Activated CD4-positive, alpha-beta T cell treated with anti-CD3 and anti-CD28 coated beads for 36 hours (primary cell): ENCODE data around the gene L3HYPDH. TPM values are rescaled to one million over a fixed set of nuclear protein-coding genes. Genes with fewer than 3 reads are reported as not detected.

Experiments used
- ATAC-seq: fragments of 200-7000 bp; cut with Tn5 transposase; one replicate; pipeline ENCODE4 v1.10.0; 2021; ENCODE audit warnings: mild to moderate bottlenecking, moderate library complexity
- CTCF ChIA-PET: fragments of 350-600 bp; sonication (Branson Sonifier 250); formaldehyde crosslinking; loops from one replicate; lab custom pipeline; 2021; ENCODE audit warnings: antibody characterized with exemption; lab: Charles Lee
- POLR2A ChIA-PET: fragments of 350-600 bp; sonication (Branson Sonifier 250); formaldehyde crosslinking; loops from one replicate; lab custom pipeline; 2021; ENCODE audit warnings: antibody characterized with exemption, inconsistent platforms; lab: Charles Lee
- DNase-seq: peaks from one replicate; pipeline ENCODE4 v3.0.0-alpha.2; 2020
- H3K27ac Mint-ChIP-seq: one replicate; pipeline ENCODE4 v1.8.0; 2021; ENCODE audit warnings: mixed read lengths
- H3K27me3 Mint-ChIP-seq: one replicate; pipeline ENCODE4 v1.8.0; 2021; ENCODE audit warnings: mixed read lengths
- H3K36me3 Mint-ChIP-seq: one replicate; pipeline ENCODE4 v1.8.0; 2021; ENCODE audit warnings: low read depth, mixed read lengths
- H3K4me1 Mint-ChIP-seq: one replicate; pipeline ENCODE4 v1.8.0; 2021; ENCODE audit warnings: mixed read lengths
- H3K4me3 Mint-ChIP-seq: one replicate; pipeline ENCODE4 v1.8.0; 2021; ENCODE audit warnings: mild to moderate bottlenecking, moderate library complexity, mixed read lengths
- H3K9me3 Mint-ChIP-seq: one replicate; pipeline ENCODE4 v1.8.0; 2021; ENCODE audit warnings: low read depth, mixed read lengths
- intact Hi-C, 2 experiments: fragments of 100-400 bp; cut with DNase I in 1 of 2; cut with micrococcal nuclease in 1 of 2; formaldehyde crosslinking; loops; one replicate each; pipeline versions ENCODE4 v1.14.2 to v1.15.1; 2022 to 2024; cut with DNase I, micrococcal nuclease
- total RNA-seq, 2 experiments: library from RNA; stranded (reverse); gene quantifications; one replicate each; pipeline ENCODE4 v1.2.3, GENCODE V29; 2021

The L3HYPDH gene
- total RNA-seq, 2 experiments from 2014 or later: 9.3 to 11.8 TPM

DNA sequence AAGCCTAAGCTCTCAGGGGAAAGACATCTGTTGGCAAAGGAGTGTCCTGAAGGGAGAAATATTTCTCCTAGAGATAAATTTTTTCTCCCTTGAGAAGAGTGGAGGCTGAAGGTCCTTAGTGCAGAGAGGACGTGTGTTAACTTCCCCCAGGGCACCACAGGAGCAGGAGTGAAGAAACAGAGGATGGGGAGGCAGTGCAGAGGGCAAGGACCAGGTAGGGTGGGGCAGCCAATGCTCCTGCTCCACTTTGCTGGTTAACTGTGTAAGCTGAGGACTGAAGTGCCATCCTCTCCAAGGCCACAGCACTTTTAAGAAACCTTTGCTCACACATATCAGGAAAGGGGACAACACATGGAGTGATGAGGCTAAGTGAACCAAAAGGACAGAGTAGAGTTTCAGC is 4.0 kb downstream of the L3HYPDH start:
- Mint-ChIP-seq H3K9me3 (no peaks in the 10 kb centered on the region), H3K4me3 (no peak overlapping the region), H3K27ac (peak overlapping the region; percentile 17), H3K4me1 (peaks cover 37% of the 10 kb centered on the region), H3K27me3 (no peaks in the 10 kb centered on the region), H3K36me3 (peaks cover 27% of the 10 kb centered on the region)
- CTCF ChIA-PET: interaction anchor here (1.3 kb wide), 1 partner anchor 608 kb away, joined by 3 read pairs; no protein-coding TSS in a partner anchor
- POLR2A ChIA-PET: no interaction called here
- no peak for DNase-seq
- no peak for ATAC-seq
- intact Hi-C loops: loop anchor here (5.0 kb wide), 2 partner anchors 612 to 1053 kb away; partner anchors contain the start of genes KIAA0586 (in 1 of the 2), PCNX4 (in 1 of the 2) and TIMM9 (in 1 of the 2)

DNA sequence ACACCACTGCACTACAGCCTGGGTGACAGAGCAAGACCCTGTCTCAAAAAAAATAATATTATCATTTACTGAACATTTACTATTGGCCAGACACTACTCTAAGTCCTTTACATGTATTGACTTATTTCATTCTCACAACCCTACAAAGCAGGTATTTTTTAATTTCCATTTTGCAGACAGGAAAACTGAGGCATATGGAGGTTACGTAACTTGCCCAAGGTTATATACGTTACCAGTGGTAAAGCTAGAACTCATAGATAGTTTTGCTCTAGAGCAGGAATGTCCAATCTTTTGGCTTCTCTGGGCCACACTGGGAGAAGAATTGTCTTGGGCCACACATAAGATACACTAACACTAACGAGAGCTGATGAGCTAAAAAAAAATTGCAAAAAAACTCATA is 5.7 kb downstream of the L3HYPDH start:
- POLR2A ChIA-PET: no interaction called here
- intact Hi-C loops: no loop called here
- peaks cover 36% of the 10 kb centered on the region for H3K4me1 Mint-ChIP-seq
- DNase-seq (no peak), ATAC-seq (no peak)
- H3K9me3 Mint-ChIP-seq: no peaks in the 10 kb centered on the region
- no peaks in the 10 kb centered on the region for H3K27me3 Mint-ChIP-seq
- no peak overlapping the region for H3K4me3 Mint-ChIP-seq
- peaks cover 28% of the 10 kb centered on the region for H3K36me3 Mint-ChIP-seq
- CTCF ChIA-PET: interaction anchor here (0.5 to 1.7 kb wide), 4 partner anchors 13 to 35 kb away, joined by 3 to 5 read pairs (median 4); no protein-coding TSS in a partner anchor
- no peak overlapping the region for H3K27ac Mint-ChIP-seq

DNA sequence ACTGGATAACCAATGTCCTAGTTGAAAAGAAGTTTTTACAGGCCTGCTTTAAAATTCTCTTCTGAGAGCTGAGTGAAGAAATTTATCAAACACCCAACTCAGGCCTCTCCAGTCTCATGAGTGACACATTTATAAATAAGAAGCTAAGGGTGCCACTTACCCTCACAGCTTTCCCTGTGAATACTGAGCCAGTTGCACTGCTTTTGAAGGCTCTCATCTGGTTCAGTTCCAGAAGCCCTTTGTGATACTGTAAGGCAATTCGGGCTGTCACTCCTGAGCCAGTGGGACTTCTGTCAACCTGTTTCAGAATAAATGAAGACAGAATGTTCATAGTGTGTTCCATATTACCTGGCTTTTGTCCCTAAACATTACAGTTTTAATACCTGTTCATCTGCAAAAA is 8.5 kb downstream of the L3HYPDH start:
- no peak overlapping the region for H3K4me3 Mint-ChIP-seq
- H3K27me3 Mint-ChIP-seq: no peaks in the 10 kb centered on the region
- intact Hi-C loops: no loop called here
- CTCF ChIA-PET: interaction anchor here (1.0 kb wide), 1 partner anchor 11 kb away, joined by 5 read pairs; the partner anchor contains the start of gene GPR135
- peaks cover 15% of the 10 kb centered on the region for H3K4me1 Mint-ChIP-seq
- POLR2A ChIA-PET: no interaction called here
- DNase-seq: no peak
- no peaks in the 10 kb centered on the region for H3K9me3 Mint-ChIP-seq
- no peak overlapping the region for H3K27ac Mint-ChIP-seq
- H3K36me3 Mint-ChIP-seq: peaks cover 23% of the 10 kb centered on the region
- no peak for ATAC-seq

- no peak for ATAC-seq
- no peak overlapping the region for H3K4me3 Mint-ChIP-seq
- intact Hi-C loops: no loop called here
- CTCF ChIA-PET: interaction anchor here (0.9 kb wide), 1 partner anchor 103 kb away, joined by 3 read pairs; the partner anchor contains the start of gene CCDC175
- no peaks in the 10 kb centered on the region for H3K9me3 Mint-ChIP-seq
- H3K4me1 Mint-ChIP-seq: peaks cover 4% of the 10 kb centered on the region
- H3K27ac Mint-ChIP-seq: no peak overlapping the region
- H3K27me3 Mint-ChIP-seq: no peaks in the 10 kb centered on the region
- DNase-seq: no peak
- H3K36me3 Mint-ChIP-seq: peaks cover 19% of the 10 kb centered on the region
- POLR2A ChIA-PET: no interaction called here
These were observed 10.0 kb downstream of the L3HYPDH start for GRCh38 chr14:59474172-59474571.

DNA sequence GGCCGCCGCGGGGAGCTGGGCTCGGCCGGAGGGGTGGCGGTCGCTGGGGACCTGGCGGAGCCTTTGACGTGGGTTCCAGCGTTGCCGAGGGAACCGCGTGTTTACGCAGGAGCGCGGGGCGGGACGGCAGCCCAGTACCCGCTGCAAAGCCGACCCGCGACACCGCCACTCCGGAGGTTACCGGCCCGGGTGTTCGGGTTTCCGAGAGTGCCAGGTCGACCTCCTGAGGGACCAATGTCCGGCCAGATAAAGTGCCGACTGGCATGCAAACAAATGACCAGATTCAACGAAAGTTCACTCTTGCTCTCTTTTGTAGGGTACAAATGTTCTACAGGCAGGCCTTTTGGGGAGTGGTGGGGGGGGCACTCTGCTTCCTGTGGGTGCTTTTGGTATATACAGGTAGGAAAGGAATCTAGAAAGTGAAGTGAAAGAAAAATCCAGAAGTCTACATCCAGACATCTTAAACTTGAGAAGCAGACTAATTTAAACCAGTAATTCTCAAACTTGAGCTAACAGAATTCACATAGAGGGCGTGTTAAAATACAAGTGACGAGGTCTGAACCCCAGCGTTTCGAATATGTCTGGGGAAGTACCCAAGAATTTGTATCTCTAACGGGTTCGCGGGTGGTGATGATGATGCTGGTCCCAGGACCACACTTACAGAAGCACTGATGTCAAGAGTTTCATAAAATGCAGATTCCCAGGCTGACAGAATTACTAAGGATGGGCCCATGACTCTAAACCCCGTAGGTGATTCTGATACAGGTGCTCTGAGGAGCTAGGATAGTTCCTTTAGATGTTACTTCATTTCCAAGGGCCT is 18.7 kb downstream of the L3HYPDH start, which contains the start of gene GPR135:
GPR135 (minus strand) TSS at position 65 of the 820 bp plus-strand sequence. CDS start 154 bp downstream, outside the sequence.
- intact Hi-C loops: loop anchor here (1.0 to 2.0 kb wide), 2 partner anchors 19 to 277 kb away; partner anchors contain the start of genes DAAM1 (in 1 of the 2), JKAMP (in 1 of the 2) and L3HYPDH (in 1 of the 2)
- Mint-ChIP-seq H3K27ac (peak within 1 kb of the TSS; percentile 77), H3K9me3 (no peaks in the 10 kb centered on the region), H3K4me3 (peak within 1 kb of the TSS; percentile 73), H3K36me3 (peaks cover 9% of the 10 kb centered on the region), H3K4me1 (peaks cover 7% of the 10 kb centered on the region), H3K27me3 (peaks cover 3% of the 10 kb centered on the region)
- DNase-seq: peak; percentile 11
- ATAC-seq: peak; percentile 37
- ChIA-PET CTCF (interaction anchor here (0.6 to 1.4 kb wide), 6 partner anchors 10 to 456 kb away, joined by 3 to 10 read pairs (median 3); partner anchors contain the start of genes JKAMP and L3HYPDH), POLR2A (interaction anchor here (2.8 kb wide), 1 partner anchor 18 kb away, joined by 9 read pairs; the partner anchor contains the start of genes JKAMP and L3HYPDH)

DNA sequence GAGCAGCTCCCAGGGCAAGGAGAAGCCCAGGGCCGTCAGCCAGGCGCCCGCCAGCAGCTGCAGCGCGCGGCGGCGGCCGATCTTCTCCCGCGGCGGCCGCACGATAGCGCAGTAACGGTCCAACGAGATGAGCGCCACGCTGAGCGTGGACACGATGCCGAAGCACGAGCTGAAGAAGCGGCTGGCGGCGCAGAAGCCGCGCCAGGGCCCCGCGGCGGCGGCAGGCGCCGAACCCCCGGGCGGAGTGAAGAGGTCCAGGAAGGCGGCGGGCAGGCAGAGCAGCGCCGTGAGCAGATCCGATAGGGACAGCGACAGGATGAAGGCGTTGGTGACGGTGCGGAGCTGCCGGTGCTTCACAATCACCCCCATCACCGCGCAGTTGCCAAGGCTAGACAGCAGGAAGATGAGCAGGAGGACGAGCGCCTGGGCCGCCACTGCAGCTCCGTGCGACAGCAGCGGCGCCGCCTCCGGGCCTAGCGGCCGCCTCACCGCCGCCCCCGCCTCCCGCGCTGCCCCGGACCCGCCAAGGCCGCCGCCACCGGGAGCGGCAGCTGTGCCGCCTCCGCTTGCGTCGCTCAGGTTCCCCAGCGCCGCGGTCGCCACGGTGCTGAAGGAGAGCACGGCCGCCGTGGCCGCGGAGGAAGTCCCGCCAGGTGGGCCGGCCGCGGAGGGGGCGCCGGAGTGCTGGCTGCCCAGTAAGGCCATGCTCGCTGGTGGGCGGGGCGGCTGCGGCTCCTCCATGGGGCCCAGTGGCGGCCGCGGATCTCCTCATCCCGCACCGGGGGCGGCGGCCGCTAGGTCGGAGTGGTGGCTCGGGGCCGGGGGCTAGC is 19.5 kb downstream of the L3HYPDH start:
- DNase-seq (peak; percentile 68), ATAC-seq (peak; percentile 77)
- Mint-ChIP-seq H3K4me1 (peaks cover 7% of the 10 kb centered on the region), H3K9me3 (no peaks in the 10 kb centered on the region), H3K4me3 (peak overlapping the region; percentile 73), H3K27ac (no peak overlapping the region), H3K36me3 (peaks cover 12% of the 10 kb centered on the region), H3K27me3 (peaks cover 3% of the 10 kb centered on the region)
- intact Hi-C loops: loop anchor here (1.0 to 2.0 kb wide), 5 partner anchors 20 to 827 kb away; partner anchors contain the start of genes JKAMP (in 2 of the 2), L3HYPDH (in 2 of the 2), CCDC175 (in 1 of the 2) and DAAM1 (in 1 of the 2)
- POLR2A ChIA-PET: interaction anchor here (2.8 kb wide), 1 partner anchor 19 kb away, joined by 9 read pairs; the partner anchor contains the start of genes JKAMP and L3HYPDH
- CTCF ChIA-PET: interaction anchor here (0.6 to 1.4 kb wide), 7 partner anchors 8 to 768 kb away, joined by 3 to 10 read pairs (median 3); partner anchors contain the start of genes JKAMP and L3HYPDH

- H3K4me1 Mint-ChIP-seq: peaks cover 7% of the 10 kb centered on the region
- H3K27me3 Mint-ChIP-seq: peaks cover 3% of the 10 kb centered on the region
- H3K36me3 Mint-ChIP-seq: peaks cover 12% of the 10 kb centered on the region
- POLR2A ChIA-PET: interaction anchor here (2.8 kb wide), 1 partner anchor 20 kb away, joined by 9 read pairs; the partner anchor contains the start of genes JKAMP and L3HYPDH
- H3K4me3 Mint-ChIP-seq: peak overlapping the region; percentile 73
- no peaks in the 10 kb centered on the region for H3K9me3 Mint-ChIP-seq
- peak overlapping the region; percentile 77 for H3K27ac Mint-ChIP-seq
- ATAC-seq (peak; percentile 45), DNase-seq (peak; percentile 57)
- CTCF ChIA-PET: interaction anchor here (0.6 to 1.9 kb wide), 8 partner anchors 9 to 769 kb away, joined by 3 to 10 read pairs (median 4); partner anchors contain the start of genes JKAMP and L3HYPDH
- intact Hi-C loops: loop anchor here (1.0 to 2.0 kb wide), 4 partner anchors 20 to 827 kb away; partner anchors contain the start of genes JKAMP (in 2 of the 2), L3HYPDH (in 2 of the 2), CCDC175 (in 1 of the 2) and DACT1 (in 1 of the 2)
These were observed 20.3 kb downstream of the L3HYPDH start for GRCh38 chr14:59463787-59464485.

DNA sequence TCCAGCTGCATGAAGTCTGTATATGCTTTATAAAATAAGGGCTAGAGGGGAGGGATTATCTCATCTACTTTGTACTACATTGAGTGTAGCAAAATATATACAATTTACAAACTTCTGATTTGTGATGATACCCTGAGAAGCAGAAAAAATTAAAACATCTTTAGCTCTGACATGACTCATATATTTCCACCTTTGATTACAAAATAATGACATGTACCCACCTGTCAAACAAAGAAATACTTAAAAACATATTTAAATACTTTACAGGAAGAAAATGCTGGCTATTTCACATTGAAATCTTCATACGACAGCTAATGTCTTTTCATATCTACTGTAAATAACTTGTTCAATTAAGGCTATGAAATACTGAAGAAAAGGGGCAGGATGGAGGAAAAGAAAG is 22.3 kb downstream of the L3HYPDH start:
- no peak overlapping the region for H3K4me3 Mint-ChIP-seq
- intact Hi-C loops: no loop called here
- H3K27me3 Mint-ChIP-seq: peaks cover 3% of the 10 kb centered on the region
- H3K9me3 Mint-ChIP-seq: no peaks in the 10 kb centered on the region
- H3K4me1 Mint-ChIP-seq: peaks cover 7% of the 10 kb centered on the region
- ChIA-PET POLR2A (no interaction called here), CTCF (interaction anchor here (1.7 kb wide), 1 partner anchor 22 kb away, joined by 7 read pairs; the partner anchor contains the start of genes JKAMP and L3HYPDH)
- no peak for ATAC-seq
- H3K27ac Mint-ChIP-seq: no peak overlapping the region
- H3K36me3 Mint-ChIP-seq: peaks cover 22% of the 10 kb centered on the region
- no peak for DNase-seq

GRCh38 chr14:59460378-59460777 is 23.8 kb downstream of the L3HYPDH start:
- Mint-ChIP-seq H3K36me3 (peaks cover 31% of the 10 kb centered on the region), H3K9me3 (no peaks in the 10 kb centered on the region), H3K27me3 (peaks cover 3% of the 10 kb centered on the region), H3K4me3 (no peak overlapping the region), H3K27ac (no peak overlapping the region), H3K4me1 (peaks cover 4% of the 10 kb centered on the region)
- POLR2A ChIA-PET: no interaction called here
- intact Hi-C loops: no loop called here
- ATAC-seq: no peak
- DNase-seq: no peak
- CTCF ChIA-PET: no interaction called here

- Mint-ChIP-seq H3K27me3 (peaks cover 3% of the 10 kb centered on the region), H3K9me3 (no peaks in the 10 kb centered on the region), H3K4me3 (no peak overlapping the region), H3K4me1 (no peaks in the 10 kb centered on the region), H3K27ac (no peak overlapping the region), H3K36me3 (peaks cover 32% of the 10 kb centered on the region)
- ChIA-PET POLR2A (no interaction called here), CTCF (interaction anchor here (0.8 kb wide), 1 partner anchor 9 kb away, joined by 3 read pairs; no protein-coding TSS in a partner anchor)
- no peak for DNase-seq
- intact Hi-C loops: no loop called here
- ATAC-seq: no peak
These were observed 25.7 kb downstream of the L3HYPDH start for GRCh38 chr14:59458486-59458885.
